ENCODE results near the gene KRTCAP3. TPM values are rescaled to one million over a fixed set of nuclear protein-coding genes. Genes with fewer than 3 reads are reported as not detected.

KRTCAP3 gene
- total RNA-seq (2021; fragmentation: NEBNext Ultra II Directional; extraction: Animal tissue kit (Norgen Biotek cat#: 25700)) (50.1 and 55.4 TPM in 2 replicates), polyA plus RNA-seq (2011; rRNA removed) (72.5 and 114 TPM in 2 replicates), polyA minus RNA-seq (2011; rRNA and poly(A)+ RNA removed) (11.1 and 11.8 TPM in 2 replicates)
- 48.6 TPM for polyA plus RNA-seq (2011; cell fraction: cytosol; rRNA removed)
- 83.6 TPM for polyA plus RNA-seq (2011; cell fraction: nucleus; rRNA removed)
- polyA plus RNA-seq (2012, experiment 1 of 2): 57.3 to 68.8 TPM (median 62.3 TPM) in 4 replicates
- polyA plus RNA-seq (2012, experiment 2 of 2): 82.2 TPM
- 68.0 TPM for polyA plus RNA-seq (2013, experiment 1 of 2)
- 80.6 TPM for polyA plus RNA-seq (2013, experiment 2 of 2)
- 13.2 TPM for polyA minus RNA-seq (2011; cell fraction: cytosol; rRNA and poly(A)+ RNA removed)
- 8.2 TPM for polyA minus RNA-seq (2011; cell fraction: nucleus; rRNA and poly(A)+ RNA removed)
- long read RNA-seq, experiment 1, partial matches to known transcripts: 16 of 34 reads
- long read RNA-seq, experiment 1, other reads (novel, unspliced or antisense): 9 of 34 reads
- long read RNA-seq, experiment 2, partial matches to known transcripts: 2 of 5 reads
- long read RNA-seq, experiment 2, other reads (novel, unspliced or antisense): 0 of 5 reads

DNA sequence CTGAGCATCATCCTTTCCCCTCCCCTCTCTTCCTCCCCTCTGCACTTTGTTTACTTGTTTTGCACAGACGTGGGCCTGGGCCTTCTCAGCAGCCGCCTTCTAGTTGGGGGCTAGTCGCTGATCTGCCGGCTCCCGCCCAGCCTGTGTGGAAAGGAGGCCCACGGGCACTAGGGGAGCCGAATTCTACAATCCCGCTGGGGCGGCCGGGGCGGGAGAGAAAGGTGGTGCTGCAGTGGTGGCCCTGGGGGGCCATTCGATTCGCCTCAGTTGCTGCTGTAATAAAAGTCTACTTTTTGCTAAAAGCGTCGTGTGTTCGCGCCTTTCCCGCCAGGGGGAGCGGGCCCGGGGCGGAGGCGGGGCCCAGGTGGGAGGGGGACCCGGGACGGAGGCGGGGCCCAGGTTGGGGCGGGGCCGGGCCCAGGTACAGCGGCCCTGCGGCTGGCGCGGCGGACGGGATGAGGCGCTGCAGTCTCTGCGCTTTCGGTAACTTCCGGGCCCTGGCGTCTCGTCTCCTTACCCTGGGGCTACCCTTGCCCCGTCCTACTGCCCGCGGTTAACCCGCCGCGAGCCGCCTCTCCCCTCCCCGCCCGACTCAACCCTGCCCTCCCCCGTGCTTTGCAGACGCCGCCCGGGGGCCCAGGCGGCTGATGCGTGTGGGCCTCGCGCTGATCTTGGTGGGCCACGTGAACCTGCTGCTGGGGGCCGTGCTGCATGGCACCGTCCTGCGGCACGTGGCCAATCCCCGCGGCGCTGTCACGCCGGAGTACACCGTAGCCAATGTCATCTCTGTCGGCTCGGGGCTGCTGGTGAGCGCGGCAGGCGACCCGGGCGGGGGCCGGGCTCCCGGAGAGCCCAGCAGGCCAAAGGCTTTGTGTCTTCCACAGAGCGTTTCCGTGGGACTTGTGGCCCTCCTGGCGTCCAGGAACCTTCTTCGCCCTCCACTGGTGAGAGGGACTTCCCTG lies at the start of gene KRTCAP3:
KRTCAP3 (plus strand) TSS at position 424 of the 962 bp plus-strand sequence; CDS start at position 456, 32 bp downstream.
- H3K56ac ChIP-seq (replicated peaks; ENCODE audit: insufficient read length, low read depth, low read length): peak within 1 kb of the TSS; percentile 39
- no peaks in the 10 kb centered on the region for H3K9me3 ChIP-seq (ENCODE audit: insufficient read depth in 2 of 2, low read depth in 1 of 2, low read length in 1 of 2)
- no peaks in the 10 kb centered on the region; the same call in 1 of the 2 replicates for H3K79me1 ChIP-seq (ENCODE audit: low read depth, low read length)
- H3K23ac ChIP-seq (ENCODE audit: insufficient read length): no peak within 1 kb of the TSS
- H4K5ac ChIP-seq (ENCODE audit: insufficient read length, low read depth, low read length): peak within 1 kb of the TSS; percentile 8
- no peak for FAIRE-seq
- H3K79me2 ChIP-seq (ENCODE audit: control insufficient read depth in 1 of 2, insufficient read depth in 2 of 2, low read length in 2 of 2): no peaks in the 10 kb centered on the region
- CTCF ChIA-PET (ENCODE audit: partially characterized antibody): interaction anchor here (0.8 to 2.3 kb wide), 12 partner anchors 11 to 191 kb away, joined by 3 to 24 read pairs (median 4); partner anchors contain the start of genes CCDC121 and GPN1
- peak within 1 kb of the TSS; percentile 87 for H3K18ac ChIP-seq (ENCODE audit: extremely low read depth, low read length)
- H3K14ac ChIP-seq (ENCODE audit: insufficient read length): no peak within 1 kb of the TSS
- H2BK120ac ChIP-seq (replicated peaks; ENCODE audit: low read depth, low read length): no peak within 1 kb of the TSS
- H3K4me3 ChIP-seq (ENCODE audit: extremely low read depth in 1 of 4, insufficient read depth in 2 of 4, low read depth in 3 of 4, low read length in 4 of 4): peak within 1 kb of the TSS; percentile 49 to 76 (median 63)
- H2BK15ac ChIP-seq (ENCODE audit: low read length): no peak within 1 kb of the TSS; the same call in 1 of the 2 replicates
- POLR2A ChIA-PET (ENCODE audit: partially characterized antibody): interaction anchor here (0.8 to 4.2 kb wide), 7 partner anchors 13 to 182 kb away, joined by 3 to 19 read pairs (median 4); partner anchors contain the start of genes NRBP1, PPM1G and ZNF513
- H3K36me3 ChIP-seq (ENCODE audit: control insufficient read depth in 2 of 4, insufficient read depth in 4 of 4, low read length in 3 of 4): peaks cover 9 to 36% (median 19%) of the 10 kb centered on the region in 4 experiments
- peak within 1 kb of the TSS; percentile 84 to 89 for H3K4me2 ChIP-seq (ENCODE audit: insufficient read depth in 1 of 2, low read depth in 2 of 2, low read length in 2 of 2)
- H2AFZ ChIP-seq (ENCODE audit: low read length): no peak within 1 kb of the TSS; the same call in 1 of the 2 replicates
- WGBS, 2 experiments (ENCODE audit: extremely low coverage in 1 of 2, insufficient coverage in 1 of 2, insufficient read length in 1 of 2, insufficient replicate concordance in 2 of 2, low coverage in 1 of 2, low lambda C conversion rate in 2 of 2, missing lambda C conversion rate in 1 of 2): 13% methylated on average over 43 of the region's 80 CpGs; no CpG with 5 or more reads in 1 of the 2 experiments
- H2BK5ac ChIP-seq (ENCODE audit: low read depth, low read length): peak within 1 kb of the TSS; percentile 78; the same call in 1 of the 2 replicates
- DNase-seq (ENCODE audit: low read depth in 1 of 2, low spot score in 2 of 2): peak; percentile 53 to 94
- H2AK5ac ChIP-seq (ENCODE audit: low read depth, low read length): no peak within 1 kb of the TSS
- H3K23me2 ChIP-seq (ENCODE audit: low read depth, low read length): peaks cover 8% of the 10 kb centered on the region
- 0 out of 2 replicates have a peak within 1 kb of the TSS, but pooled peaks have one; percentile 13 for H2BK12ac ChIP-seq (ENCODE audit: low read depth, low read length)
- H3K27ac ChIP-seq (ENCODE audit: low read depth, low read length): no peak within 1 kb of the TSS
- peak within 1 kb of the TSS in 3 of 4 experiments; percentile 54 to 65 (median 55); a peak in 6 of 7 replicates for H3K9ac ChIP-seq (replicated peaks in 1 of 4; ENCODE audit: extremely low read depth in 1 of 4, low read depth in 3 of 4, low read length in 3 of 4)
- H3K27me3 ChIP-seq (replicated peaks in 1 of 4; ENCODE audit: control insufficient read depth in 3 of 4, extremely low read depth in 1 of 4, insufficient read depth in 3 of 4, low read length in 3 of 4): no peaks in the 10 kb centered on the region
- H3K4ac ChIP-seq (replicated peaks; ENCODE audit: insufficient read length, low read depth, low read length): no peak within 1 kb of the TSS
- no peaks in the 10 kb centered on the region for H4K20me1 ChIP-seq (replicated peaks in 1 of 2; ENCODE audit: control insufficient read depth in 1 of 2, insufficient read depth in 2 of 2, low read length in 2 of 2)
- no peak within 1 kb of the TSS for H2BK20ac ChIP-seq (ENCODE audit: low read length)
- peak within 1 kb of the TSS; percentile 82 for H4K8ac ChIP-seq (ENCODE audit: extremely low read depth, insufficient read depth, low read length)
- peaks cover 0 to 14% (median 8%) of the 10 kb centered on the region in 4 experiments; a peak in 5 of 7 replicates for H3K4me1 ChIP-seq (replicated peaks in 1 of 4; ENCODE audit: control insufficient read depth in 3 of 4, insufficient read depth in 4 of 4, low read length in 3 of 4)
- peak within 1 kb of the TSS; percentile 11 for H4K91ac ChIP-seq (replicated peaks; ENCODE audit: insufficient read length, low read length)
- TF ChIP-seq PHF8 (conservative IDR thresholded peaks at IDR 0.05; ENCODE audit: low read depth, low read length) (peak; percentile 42; the same call in 1 of the 2 replicates), CHD1 (IDR thresholded peaks at IDR 0.05; ENCODE audit: low read depth, low read length) (no peak), SUZ12 (IDR thresholded peaks at IDR 0.05; ENCODE audit: low read length) (no peak), RAD21 (IDR thresholded peaks at IDR 0.05 in 1 of 2, conservative IDR thresholded peaks at IDR 0.05 in 1 of 2; ENCODE audit: low read depth in 2 of 2, low read length in 2 of 2) (peak; percentile 26 to 42; a peak in 2 of 4 replicates), CREB1 (IDR thresholded peaks at IDR 0.05) (peak; percentile 19; the same call in 1 of the 2 replicates)
